DMS114 treated with DMSO at 0.1 percent for 48 hours (cell line): ENCODE data around the gene CBR3.

Experiments
- DNase-seq: peaks from one replicate; lab custom pipeline; 2025; ENCODE audit not compliant: unreplicated experiment; lab: John Stamatoyannopoulos, UW

CBR3 gene

DNA sequence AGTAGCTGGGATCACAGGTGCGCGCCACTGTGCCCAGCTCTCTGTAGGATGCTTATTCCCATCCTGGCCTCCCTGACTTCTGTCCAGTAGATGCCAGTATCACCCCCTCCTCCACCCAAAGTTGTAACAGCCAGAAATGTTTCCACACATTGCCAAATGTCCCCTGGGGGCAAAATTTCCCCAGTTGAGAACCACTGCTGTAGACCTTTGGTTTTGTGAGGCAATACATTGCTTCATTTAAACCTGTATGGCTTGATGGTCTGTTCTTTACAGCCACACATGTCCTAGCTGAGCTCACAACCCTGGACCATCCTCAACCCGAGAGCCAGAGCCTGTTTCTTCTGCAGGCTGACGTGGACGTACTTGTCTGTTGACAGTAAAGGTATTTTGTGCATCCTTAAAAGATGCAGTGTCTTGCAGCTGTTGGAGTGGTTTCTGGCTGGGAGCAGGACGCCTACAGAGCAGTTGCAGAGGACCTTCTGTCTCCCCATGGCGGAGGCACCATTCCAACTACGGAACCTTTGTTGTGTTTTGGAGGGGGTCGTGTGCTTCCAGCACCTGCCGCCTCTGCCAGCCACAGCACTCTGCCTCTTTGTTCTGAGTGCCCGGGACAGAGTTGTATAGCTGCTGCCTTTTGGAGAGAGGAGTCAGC, 48.4 kb downstream of the CBR3 start:
- DNase-seq = no peak

DNA sequence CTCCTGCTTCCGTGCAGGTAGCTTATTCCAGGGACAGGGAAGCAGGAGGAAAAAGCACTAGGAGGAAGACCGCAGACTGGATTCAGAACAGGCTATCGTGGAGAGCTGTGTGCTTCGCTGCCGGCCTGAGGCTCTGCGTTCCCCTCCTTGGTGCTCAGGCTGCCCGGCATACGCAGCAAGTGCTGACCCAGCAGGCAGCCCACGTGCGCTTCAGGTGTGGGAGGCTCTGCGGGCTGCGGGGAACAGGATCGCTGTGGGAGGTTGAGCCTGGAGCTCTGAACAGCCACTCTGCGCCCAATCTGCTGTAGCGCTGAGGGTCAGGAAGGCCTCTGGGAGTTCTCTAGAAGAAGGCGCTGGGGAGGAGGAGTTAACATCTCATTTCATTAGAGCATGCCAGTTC, 49.7 kb downstream of the CBR3 start:
- DNase-seq = no peak

DNA sequence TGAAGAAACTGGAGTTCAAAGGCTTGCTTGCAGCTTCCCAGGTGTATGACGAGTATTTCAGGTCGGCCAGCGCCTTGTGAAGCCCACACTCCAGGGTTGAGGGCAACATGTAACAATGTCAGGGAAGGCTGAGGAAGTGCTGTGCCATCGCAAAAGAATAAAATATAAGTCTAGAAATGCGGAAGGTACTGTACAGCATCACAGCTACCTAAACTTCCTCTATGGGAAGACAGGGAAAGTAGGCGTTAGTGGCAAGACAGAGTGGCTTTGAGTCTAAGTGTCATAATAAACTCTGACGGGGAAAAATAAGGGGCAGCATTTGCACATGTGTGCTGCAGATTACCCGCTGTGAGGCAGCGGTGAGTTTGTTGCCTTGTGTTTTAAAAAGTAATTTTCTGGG, 50.6 kb downstream of the CBR3 start:
- DNase-seq = no peak

DNA sequence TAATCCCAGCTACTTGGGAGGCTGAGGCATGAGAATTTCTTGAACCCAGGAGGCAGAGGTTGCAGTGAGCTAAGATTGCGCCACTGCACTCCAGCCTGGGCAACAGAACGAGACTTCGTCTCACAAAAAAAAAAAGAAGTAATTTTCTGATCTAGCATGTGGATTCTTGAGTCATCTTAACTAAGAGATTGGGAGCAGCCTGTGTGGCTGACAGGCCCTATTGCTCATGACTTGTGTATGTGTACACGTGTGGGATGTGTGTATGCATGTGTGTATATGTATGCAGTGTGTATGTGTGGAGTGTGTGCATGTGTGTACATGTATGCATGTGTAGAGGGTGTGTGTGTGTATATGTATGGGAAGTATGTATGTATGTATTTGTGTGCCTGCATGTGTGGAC, 51.2 kb downstream of the CBR3 start:
- DNase-seq = no peak

DNA sequence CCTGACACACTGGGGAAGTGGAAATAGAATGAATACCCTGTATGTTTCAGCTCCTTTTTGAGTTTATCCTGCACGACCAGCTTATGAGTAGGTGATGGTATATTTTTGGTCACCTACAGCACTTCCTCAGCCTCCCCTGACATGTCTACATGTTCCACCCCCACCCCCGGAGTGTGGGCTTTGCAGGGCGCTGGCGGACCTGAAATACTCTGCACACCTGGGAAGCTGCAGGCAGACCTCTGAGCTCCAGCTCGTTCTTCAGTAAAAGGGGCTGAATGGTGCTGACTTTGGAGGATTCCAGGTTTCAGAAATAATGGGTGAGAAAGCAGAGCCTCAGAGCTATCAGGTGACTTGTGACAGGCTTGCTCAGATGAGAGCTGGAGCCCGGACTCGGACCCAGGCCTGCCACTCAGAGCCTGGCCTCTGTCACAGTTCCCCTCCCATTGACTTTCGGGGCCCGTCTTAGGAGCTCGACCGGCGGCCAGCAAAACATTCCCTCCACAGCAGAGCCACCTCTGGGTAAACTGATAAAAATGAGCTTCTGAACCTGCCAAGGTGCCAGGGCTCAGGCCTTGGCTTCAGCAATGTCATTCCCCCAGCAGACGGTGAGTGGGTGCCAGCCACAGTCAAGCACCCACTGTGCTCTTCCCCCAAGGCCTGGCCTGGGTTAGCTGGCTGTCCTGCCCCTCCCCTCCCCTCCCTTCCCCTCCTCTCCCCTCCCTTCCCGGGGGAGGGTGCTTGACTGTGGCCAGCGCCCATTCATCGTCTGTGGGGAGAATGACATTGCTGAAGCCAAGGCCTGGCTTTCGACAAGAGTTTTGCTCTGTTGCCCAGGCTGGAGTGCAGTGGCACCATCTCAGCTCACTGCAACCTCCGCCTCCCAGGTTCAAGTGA, 51.9 kb downstream of the CBR3 start:
- no peak for DNase-seq

DNA sequence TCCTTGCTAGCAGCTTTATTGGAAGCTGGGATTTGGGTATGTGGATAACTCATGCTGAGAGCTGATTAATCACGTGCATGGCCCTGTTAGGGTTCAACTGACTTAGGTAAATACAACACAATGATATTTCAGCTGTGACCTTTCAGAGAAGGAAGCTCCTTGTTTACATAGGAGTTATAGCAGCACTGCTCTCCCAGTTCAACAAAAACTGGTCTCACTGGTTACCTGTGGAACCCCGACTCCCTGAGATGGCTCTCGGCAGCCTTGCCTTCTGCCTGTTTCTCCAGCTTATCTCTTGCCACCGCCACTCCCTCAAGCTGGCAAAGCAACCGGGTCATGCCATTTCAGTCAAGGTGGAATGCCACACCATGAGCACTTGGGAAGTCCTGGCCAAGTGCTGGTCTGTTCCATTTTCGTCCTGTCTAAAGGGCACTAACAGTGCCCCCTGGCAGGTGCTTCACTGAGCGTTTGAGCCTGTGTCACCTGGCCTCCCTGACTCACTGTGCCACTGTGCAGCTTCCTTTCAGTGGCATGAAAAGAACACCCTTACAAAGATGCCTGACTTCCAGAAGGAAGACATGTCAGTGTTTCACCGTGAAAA, 53.3 kb downstream of the CBR3 start:
- no peak for DNase-seq

DNA sequence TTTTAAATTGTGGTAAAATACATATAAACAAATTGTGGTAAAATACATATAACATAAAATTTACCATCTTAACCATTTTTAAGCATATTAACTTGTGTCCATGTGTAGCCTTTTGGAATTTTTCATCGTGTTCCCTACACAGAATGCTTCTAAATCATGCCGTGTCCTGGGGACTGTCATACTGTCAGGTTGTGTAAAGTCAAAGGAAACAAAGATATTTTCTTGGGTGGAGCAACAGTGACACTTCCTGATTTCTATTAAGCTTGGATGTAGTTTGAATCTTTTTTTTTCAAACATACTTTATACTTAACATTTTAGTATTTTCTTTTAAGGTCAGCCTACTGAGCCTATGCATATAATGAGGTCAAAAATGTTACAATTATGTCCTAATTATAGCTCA, 54.1 kb downstream of the CBR3 start:
- no peak for DNase-seq

DNA sequence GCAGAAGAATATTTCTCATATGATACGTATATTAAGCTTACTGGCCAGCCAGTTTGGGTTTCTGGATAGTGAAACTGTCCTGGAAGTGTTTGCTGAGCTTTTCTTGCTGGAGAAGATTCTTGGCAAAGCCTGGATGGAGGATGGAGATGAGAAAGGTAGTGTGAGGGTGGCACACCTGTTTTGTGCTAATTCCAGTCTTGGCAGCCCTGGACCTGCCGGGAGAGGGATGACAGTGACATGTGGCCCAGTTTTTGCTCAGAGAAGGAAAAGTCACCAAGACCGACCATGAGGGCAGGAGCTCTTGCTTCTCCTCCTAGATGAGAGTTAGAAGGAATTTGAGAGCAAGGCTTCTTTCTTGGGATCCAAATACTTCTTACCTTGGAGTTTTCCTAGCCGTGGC, 55.9 kb downstream of the CBR3 start:
- DNase-seq = no peak

DNA sequence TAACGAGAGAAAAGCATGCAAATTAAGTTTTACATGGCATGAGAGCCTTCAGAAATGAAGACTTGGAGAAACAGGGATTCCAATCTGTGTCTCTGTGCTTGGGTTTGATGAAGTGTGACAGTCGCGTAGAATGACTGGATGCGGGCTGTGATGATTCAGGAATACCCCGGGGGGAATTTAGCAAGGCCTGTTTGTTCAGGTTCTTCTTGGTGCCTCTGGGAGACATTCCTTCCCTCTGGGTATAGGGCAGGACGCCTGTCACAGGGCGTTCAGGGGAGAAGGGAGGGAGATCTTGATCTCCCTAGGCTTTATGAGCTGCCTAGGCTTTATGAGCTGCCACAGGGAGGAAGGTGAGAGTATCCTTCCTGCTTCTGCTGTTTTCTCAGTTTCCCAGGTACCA, 58.3 kb downstream of the CBR3 start:
- DNase-seq = no peak

DNA sequence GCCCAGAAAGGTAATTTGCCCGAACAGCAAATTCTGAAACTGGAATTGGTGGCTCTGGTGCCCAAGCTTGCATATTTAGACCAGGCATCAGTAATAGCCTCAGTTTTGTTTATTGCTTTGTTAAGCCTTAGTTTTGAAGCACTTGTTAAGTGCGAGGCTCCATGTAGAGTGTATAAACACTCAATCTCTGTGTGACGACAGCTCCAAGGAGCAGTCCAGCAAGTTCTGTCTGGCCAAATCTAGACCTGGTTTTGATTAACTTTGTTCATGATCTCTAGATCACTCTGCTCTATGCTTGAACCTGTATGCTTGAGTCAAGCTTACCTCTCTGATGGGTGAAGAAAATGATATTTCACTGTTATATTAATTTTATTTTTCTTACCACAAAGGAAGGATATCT, 59.1 kb downstream of the CBR3 start:
- DNase-seq = no peak

DNA sequence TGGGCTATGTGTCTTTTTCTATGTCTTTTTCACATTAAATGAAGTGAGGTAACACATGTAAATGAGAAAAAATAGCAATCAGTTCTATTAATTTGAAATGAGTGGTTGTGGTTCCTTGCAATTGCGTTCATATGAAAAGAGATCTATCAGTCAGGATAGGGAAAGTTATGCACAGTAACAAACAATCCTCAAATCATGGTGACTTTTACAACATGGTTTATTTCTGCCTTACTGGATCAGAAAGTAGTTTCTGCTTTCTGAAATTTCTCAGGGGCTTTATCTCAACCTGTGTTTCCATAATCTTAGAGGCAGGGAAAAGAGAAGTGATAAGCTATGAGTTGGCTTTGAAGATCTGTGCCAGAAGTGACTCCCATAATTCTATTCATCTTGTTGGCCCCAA, 60.7 kb downstream of the CBR3 start:
- DNase-seq = no peak
